ENCODE results near the gene PHF19.

GRCh38 chr9:120846906-120847305, 30.1 kb downstream of the PHF19 start:
- TF ChIP-seq POLR2A (IDR thresholded peaks at IDR 0.05; ENCODE audit: low read length) (no peak), GATA1 (IDR thresholded peaks at IDR 0.05; ENCODE audit: low read depth, low read length) (no peak)
